ENCODE data around the gene PAX1. TPM values are rescaled to one million over a fixed set of nuclear protein-coding genes. Genes with fewer than 3 reads are reported as not detected.

Gene PAX1
- not detected in 2 replicates for total RNA-seq

DNA sequence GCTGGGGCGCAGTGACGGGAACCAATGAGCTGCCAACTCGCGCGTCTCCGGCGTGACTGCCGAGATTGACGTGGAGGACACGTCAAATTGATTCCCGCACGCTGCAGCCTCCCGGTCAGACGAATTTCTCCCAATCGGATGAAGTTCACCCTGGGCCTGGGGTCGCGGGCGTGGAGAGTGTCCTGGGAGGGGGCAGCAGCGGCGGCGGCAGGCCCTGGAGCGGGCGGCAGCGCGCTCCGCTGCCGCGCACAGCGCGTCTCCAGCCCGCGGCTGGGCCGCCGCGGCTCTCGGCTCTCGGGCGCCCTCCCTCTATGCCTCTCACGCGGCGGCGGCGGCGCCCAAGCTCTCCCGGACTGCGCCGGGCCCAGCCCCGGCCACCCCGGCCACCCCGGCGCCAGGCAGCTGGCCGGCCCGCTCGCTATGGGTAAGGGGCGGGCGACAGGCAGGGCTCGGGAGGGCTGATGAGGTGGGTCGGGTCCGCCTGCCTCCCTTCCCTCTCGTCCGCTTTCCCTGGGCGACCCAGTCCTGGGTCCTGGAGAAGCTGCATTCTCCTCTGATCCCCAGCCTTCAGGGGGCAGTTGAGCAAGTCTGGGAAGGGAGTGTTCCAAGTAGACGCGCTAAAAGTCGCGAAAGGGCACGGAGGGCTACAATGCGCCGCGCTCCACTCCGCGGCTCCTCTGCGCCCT is at the start of gene PAX1:
PAX1 (plus strand) TSS at position 90 of the 686 bp plus-strand sequence; CDS start at position 139, 49 bp downstream.
- Mint-ChIP-seq H3K27ac (peak within 1 kb of the TSS; percentile 21), H3K9me3 (no peaks in the 10 kb centered on the region), H3K36me3 (ENCODE audit: low read depth) (no peaks in the 10 kb centered on the region), H3K4me1 (no peaks in the 10 kb centered on the region), H3K4me3 (no peak within 1 kb of the TSS), H3K27me3 (peaks cover 79% of the 10 kb centered on the region)
- no peak for DNase-seq
- intact Hi-C loops (cut with micrococcal nuclease) = loop anchor here (2.0 to 10.0 kb wide), 2 partner anchors 603 to 1341 kb away; partner anchors contain the start of gene INSM1

- H3K9me3 Mint-ChIP-seq = no peaks in the 10 kb centered on the region
- no peak for DNase-seq
- no peaks in the 10 kb centered on the region for H3K36me3 Mint-ChIP-seq (ENCODE audit: low read depth)
- H3K27me3 Mint-ChIP-seq = peaks cover 2% of the 10 kb centered on the region
- H3K27ac Mint-ChIP-seq = no peak overlapping the region
- intact Hi-C loops (cut with micrococcal nuclease) = no loop called here
- H3K4me3 Mint-ChIP-seq = no peak overlapping the region
- no peaks in the 10 kb centered on the region for H3K4me1 Mint-ChIP-seq
Observed at GRCh38 chr20:21656308-21657067, 49.0 kb upstream of the PAX1 start.

DNA sequence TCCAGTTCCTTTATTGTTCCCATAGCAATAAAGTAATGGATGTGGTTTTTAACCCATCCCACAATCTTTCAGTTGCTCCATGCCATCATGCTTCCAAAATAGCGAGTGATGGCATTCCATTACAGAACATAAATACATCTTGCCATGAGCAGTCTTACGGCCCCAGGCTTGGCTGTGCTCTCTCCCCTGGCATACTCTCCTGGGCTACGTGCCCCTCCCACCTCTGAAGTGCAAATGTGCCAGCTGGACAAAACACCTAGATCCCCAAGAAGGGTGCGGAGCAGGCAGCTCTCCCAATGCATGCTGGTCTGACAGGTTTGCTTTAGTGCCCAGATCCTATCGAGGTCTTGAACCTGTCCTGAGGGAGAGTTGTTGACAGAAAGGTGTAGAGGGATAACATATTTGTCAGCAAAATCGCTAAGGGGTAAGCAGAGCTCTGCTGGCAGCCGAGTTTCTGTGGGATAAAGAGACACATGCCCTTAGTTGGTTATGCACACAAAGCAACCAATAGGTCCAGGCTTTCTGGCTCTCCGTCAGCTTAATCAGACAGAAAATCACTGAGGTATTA is 43.9 kb upstream of the PAX1 start:
- DNase-seq = no peak
- no peaks in the 10 kb centered on the region for H3K4me1 Mint-ChIP-seq

DNA sequence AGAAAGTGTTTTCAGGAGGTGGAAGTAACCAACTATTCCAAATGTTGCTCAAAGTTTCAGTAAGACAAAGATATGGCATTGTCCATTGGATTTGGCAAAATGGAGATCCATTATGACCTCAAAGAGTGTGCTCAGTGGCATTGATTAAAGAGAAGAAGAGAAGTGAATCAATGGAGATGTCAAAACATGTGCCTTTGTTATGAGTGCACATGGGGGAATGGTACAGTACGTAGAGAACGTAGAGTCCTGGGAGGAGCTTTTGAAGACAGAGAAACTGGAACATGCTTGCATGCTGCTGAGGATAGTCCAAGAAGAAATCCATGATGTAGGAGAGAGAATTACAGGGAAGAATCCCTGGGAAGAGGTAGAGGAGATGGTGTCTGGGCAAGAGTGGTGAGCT is 42.0 kb upstream of the PAX1 start:
- Mint-ChIP-seq H3K4me3 (no peak overlapping the region), H3K27ac (no peak overlapping the region), H3K9me3 (no peaks in the 10 kb centered on the region), H3K27me3 (no peaks in the 10 kb centered on the region), H3K36me3 (ENCODE audit: low read depth) (no peaks in the 10 kb centered on the region), H3K4me1 (no peaks in the 10 kb centered on the region)
- DNase-seq = no peak
- intact Hi-C loops (cut with micrococcal nuclease) = no loop called here

More for the DNA sequence above, 43.9 kb upstream of the PAX1 start:
- H3K9me3 Mint-ChIP-seq = no peaks in the 10 kb centered on the region
- no peaks in the 10 kb centered on the region for H3K36me3 Mint-ChIP-seq (ENCODE audit: low read depth)
- H3K4me3 Mint-ChIP-seq = no peak overlapping the region
- no peaks in the 10 kb centered on the region for H3K27me3 Mint-ChIP-seq
- intact Hi-C loops (cut with micrococcal nuclease) = no loop called here
- no peak overlapping the region for H3K27ac Mint-ChIP-seq

DNA sequence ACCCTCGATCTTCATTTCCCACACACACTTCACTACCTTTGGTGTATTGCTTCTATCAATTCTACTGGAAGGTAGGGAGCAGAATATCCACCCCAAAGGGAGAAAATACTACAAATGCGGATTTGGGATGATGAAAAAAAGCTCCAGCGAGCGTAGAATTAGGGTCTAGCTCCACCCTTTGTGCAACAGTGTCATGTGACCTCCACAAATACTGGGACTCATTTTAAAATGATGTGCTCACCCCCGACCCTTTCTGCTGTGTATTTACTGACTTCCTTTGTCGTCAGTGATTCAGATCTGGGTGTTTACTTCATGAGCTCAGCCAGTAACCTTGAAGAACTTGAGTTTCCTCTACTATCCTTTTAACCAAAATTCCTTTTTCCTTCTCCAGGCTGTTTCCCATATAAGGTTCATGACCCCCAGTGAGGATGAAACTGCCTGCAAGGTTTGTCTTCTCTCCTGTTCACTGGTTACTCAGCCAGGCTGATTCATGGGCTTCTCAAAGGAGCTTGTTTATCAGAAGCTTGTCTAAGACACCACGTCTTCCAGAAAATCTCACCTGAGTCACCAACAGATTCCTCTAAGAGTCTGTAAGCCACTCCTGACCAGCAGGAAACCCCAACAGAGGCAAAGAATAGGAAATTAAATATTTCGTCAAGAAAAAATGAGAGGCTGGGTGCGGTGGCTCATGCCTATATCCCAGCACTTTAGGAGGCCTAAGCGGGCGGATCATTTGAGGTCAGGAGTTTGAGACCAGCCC is 39.6 kb upstream of the PAX1 start:
- intact Hi-C loops (cut with micrococcal nuclease) = no loop called here
- Mint-ChIP-seq H3K27ac (no peak overlapping the region), H3K36me3 (ENCODE audit: low read depth) (no peaks in the 10 kb centered on the region), H3K27me3 (no peaks in the 10 kb centered on the region), H3K4me3 (no peak overlapping the region), H3K4me1 (no peaks in the 10 kb centered on the region), H3K9me3 (no peaks in the 10 kb centered on the region)
- no peak for DNase-seq

DNA sequence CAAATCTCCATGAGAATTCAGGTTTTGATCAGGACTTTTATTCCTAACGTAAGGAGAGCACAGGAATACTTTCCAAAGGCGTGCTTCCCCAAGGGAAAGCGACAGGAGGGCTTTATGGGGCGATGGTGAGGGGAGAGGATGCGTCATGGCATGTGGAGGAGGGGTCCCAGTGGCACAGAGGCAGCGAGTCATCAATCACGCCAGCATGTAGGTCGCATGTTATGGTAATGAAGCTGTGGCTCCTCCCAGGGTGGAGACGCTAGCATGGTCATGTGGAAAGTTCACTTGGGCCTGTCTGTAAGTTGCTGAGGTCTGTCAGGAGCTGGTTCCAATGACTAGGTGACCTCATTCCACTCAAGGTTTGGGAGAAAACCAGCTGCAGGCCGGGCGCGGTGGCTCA is 35.3 kb upstream of the PAX1 start:
- Mint-ChIP-seq H3K4me1 (no peaks in the 10 kb centered on the region), H3K27me3 (no peaks in the 10 kb centered on the region), H3K4me3 (no peak overlapping the region), H3K27ac (no peak overlapping the region), H3K9me3 (no peaks in the 10 kb centered on the region), H3K36me3 (ENCODE audit: low read depth) (no peaks in the 10 kb centered on the region)
- intact Hi-C loops (cut with micrococcal nuclease) = no loop called here
- DNase-seq = no peak

GRCh38 chr20:21670981-21671380 is 34.5 kb upstream of the PAX1 start:
- no peak for DNase-seq
- Mint-ChIP-seq H3K4me1 (no peaks in the 10 kb centered on the region), H3K27me3 (no peaks in the 10 kb centered on the region), H3K4me3 (no peak overlapping the region), H3K9me3 (no peaks in the 10 kb centered on the region), H3K27ac (no peak overlapping the region), H3K36me3 (ENCODE audit: low read depth) (no peaks in the 10 kb centered on the region)
- intact Hi-C loops (cut with micrococcal nuclease) = no loop called here

GRCh38 chr20:21677261-21677660 is 28.2 kb upstream of the PAX1 start:
- Mint-ChIP-seq H3K27ac (no peak overlapping the region), H3K4me1 (no peaks in the 10 kb centered on the region), H3K36me3 (ENCODE audit: low read depth) (no peaks in the 10 kb centered on the region), H3K27me3 (no peaks in the 10 kb centered on the region), H3K4me3 (no peak overlapping the region), H3K9me3 (no peaks in the 10 kb centered on the region)
- DNase-seq = no peak
- intact Hi-C loops (cut with micrococcal nuclease) = no loop called here

DNA sequence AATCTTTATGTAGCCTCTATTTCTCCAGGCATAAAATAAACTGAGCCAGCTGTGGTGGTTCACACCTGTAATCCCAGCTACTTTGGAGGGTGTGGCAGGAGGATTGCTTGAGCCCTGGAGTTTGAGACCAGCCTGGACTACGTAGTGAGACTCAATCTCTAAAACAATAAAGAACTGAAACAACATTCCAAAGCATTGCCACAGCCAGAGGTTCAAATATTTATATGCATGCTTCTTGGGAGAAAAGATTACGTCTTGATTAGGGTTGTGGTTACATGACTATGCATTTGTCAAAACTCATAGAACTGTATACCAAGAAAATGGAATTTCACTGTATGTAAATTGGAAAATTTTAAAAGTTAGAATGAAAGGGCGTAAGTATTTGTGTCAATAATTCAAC is 27.7 kb upstream of the PAX1 start:
- Mint-ChIP-seq H3K9me3 (no peaks in the 10 kb centered on the region), H3K4me1 (no peaks in the 10 kb centered on the region), H3K27me3 (no peaks in the 10 kb centered on the region), H3K27ac (no peak overlapping the region), H3K4me3 (no peak overlapping the region), H3K36me3 (ENCODE audit: low read depth) (no peaks in the 10 kb centered on the region)
- intact Hi-C loops (cut with micrococcal nuclease) = no loop called here
- DNase-seq = no peak

- intact Hi-C loops (cut with micrococcal nuclease) = no loop called here
- Mint-ChIP-seq H3K4me1 (no peaks in the 10 kb centered on the region), H3K4me3 (no peak overlapping the region), H3K9me3 (no peaks in the 10 kb centered on the region), H3K36me3 (ENCODE audit: low read depth) (no peaks in the 10 kb centered on the region), H3K27ac (no peak overlapping the region), H3K27me3 (no peaks in the 10 kb centered on the region)
- no peak for DNase-seq
Observed at GRCh38 chr20:21681234-21681921, 24.1 kb upstream of the PAX1 start.

GRCh38 chr20:21681922-21682318 is 23.5 kb upstream of the PAX1 start:
- H3K4me3 Mint-ChIP-seq = no peak overlapping the region

DNA sequence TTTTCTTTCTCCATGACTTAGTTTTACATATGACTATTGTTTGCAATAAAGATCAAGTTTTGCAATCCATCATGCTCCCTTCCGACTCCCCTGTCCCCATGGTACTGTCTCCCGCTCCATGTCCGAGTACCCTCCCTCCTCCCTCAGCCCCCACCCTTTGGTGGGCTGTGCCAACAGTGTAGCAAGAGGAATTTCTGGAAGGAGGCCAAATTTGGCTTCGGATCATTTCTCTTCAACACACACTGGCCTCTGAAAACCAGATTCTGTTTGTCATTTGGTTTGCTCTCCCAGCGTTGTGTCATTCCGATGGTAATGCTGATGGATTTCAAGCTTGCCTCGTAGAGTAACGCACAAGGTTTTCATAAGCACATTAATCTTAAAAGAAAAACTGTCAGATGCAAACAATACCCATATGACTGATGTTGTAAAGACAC is 22.9 kb upstream of the PAX1 start:
- Mint-ChIP-seq H3K27me3 (no peaks in the 10 kb centered on the region), H3K4me3 (no peak overlapping the region), H3K9me3 (no peaks in the 10 kb centered on the region), H3K27ac (no peak overlapping the region), H3K4me1 (no peaks in the 10 kb centered on the region), H3K36me3 (ENCODE audit: low read depth) (no peaks in the 10 kb centered on the region)
- intact Hi-C loops (cut with micrococcal nuclease) = no loop called here
- no peak for DNase-seq

More at GRCh38 chr20:21681922-21682318, 23.5 kb upstream of the PAX1 start:
- no peak overlapping the region for H3K27ac Mint-ChIP-seq
- H3K4me1 Mint-ChIP-seq = no peaks in the 10 kb centered on the region
- no peaks in the 10 kb centered on the region for H3K36me3 Mint-ChIP-seq (ENCODE audit: low read depth)
- DNase-seq = no peak
- no peaks in the 10 kb centered on the region for H3K9me3 Mint-ChIP-seq
- H3K27me3 Mint-ChIP-seq = no peaks in the 10 kb centered on the region
- intact Hi-C loops (cut with micrococcal nuclease) = no loop called here

- DNase-seq = no peak
- no peaks in the 10 kb centered on the region for H3K4me1 Mint-ChIP-seq
- no peaks in the 10 kb centered on the region for H3K9me3 Mint-ChIP-seq
- H3K27me3 Mint-ChIP-seq = peaks cover 1% of the 10 kb centered on the region
- intact Hi-C loops (cut with micrococcal nuclease) = no loop called here
- no peaks in the 10 kb centered on the region for H3K36me3 Mint-ChIP-seq (ENCODE audit: low read depth)
- H3K4me3 Mint-ChIP-seq = no peak overlapping the region
- H3K27ac Mint-ChIP-seq = no peak overlapping the region
Observed at GRCh38 chr20:21684671-21685070, 20.8 kb upstream of the PAX1 start.
